Neutrophil (primary cell): ENCODE results near the gene STN1.

Experiments used
- H3K27ac ChIP-seq: fragments of 200-600 bp; sonication (generic); 2 replicates; pipeline ENCODE4 v1.5.1; 2016; ENCODE audit warnings: mild to moderate bottlenecking, moderate library complexity
- H3K27me3 ChIP-seq: fragments of 200-600 bp; sonication (generic); 2 replicates; pipeline ENCODE4 v1.6.0; 2016; ENCODE audit warnings: mild to moderate bottlenecking
- H3K36me3 ChIP-seq: fragments of 200-600 bp; sonication (generic); 2 replicates; pipeline ENCODE4 v1.5.1; 2017
- H3K4me1 ChIP-seq, 2 experiments: fragments of 200-600 bp in 1 of 2; sonication (generic) in 1 of 2; 1 replicate in 1 of 2; 2 replicates in 1 of 2; pipeline versions ENCODE4 v1.5.1 to v1.6.1; 2013 to 2016; ENCODE audit warnings: low read depth in 1 of 2, low read length in 1 of 2, mild to moderate bottlenecking in 1 of 2, moderate library complexity in 1 of 2; ENCODE audit not compliant: control insufficient read depth in 1 of 2, insufficient read depth in 1 of 2
- H3K4me3 ChIP-seq, 2 experiments: fragments of 200-600 bp in 1 of 2; sonication (generic) in 1 of 2; 1 replicate in 1 of 2; 2 replicates in 1 of 2; pipeline ENCODE4 v1.5.1; 2013 to 2016; ENCODE audit warnings: low read depth in 1 of 2, low read length in 1 of 2, mild to moderate bottlenecking in 1 of 2, moderate library complexity in 1 of 2
- H3K9me3 ChIP-seq: fragments of 200-600 bp; sonication (generic); 2 replicates; pipeline ENCODE4 v1.5.1; 2016
- TF ChIP-seq, protein P1 (sequence below): fragments of 200-600 bp; sonication (generic); IDR thresholded peaks from 2 replicates; pipeline ENCODE4 v1.5.1; 2016; ENCODE audit warnings: antibody characterized with exemption

Gene STN1

DNA sequence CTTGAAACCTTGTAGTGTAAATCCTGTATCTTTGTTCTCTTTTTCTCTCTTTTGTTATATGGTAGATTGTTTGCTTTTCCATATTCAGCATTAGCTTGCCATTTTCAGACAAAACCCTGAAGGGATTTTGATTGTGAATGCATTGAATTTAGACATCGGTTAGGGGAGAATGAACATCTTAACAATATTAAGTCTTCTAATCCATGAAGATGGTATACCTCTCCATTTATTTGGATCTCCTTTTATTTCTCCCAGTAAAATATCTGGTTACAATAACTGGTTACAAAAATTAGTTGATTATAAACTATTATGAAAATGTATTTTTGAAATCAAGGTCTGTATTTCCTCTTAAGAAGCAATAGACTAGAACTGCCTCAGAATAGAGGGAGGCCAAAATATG is 36.6 kb upstream of the STN1 start:
- no peaks in the 10 kb centered on the region for H3K9me3 ChIP-seq
- TF ChIP-seq, protein P1, sequence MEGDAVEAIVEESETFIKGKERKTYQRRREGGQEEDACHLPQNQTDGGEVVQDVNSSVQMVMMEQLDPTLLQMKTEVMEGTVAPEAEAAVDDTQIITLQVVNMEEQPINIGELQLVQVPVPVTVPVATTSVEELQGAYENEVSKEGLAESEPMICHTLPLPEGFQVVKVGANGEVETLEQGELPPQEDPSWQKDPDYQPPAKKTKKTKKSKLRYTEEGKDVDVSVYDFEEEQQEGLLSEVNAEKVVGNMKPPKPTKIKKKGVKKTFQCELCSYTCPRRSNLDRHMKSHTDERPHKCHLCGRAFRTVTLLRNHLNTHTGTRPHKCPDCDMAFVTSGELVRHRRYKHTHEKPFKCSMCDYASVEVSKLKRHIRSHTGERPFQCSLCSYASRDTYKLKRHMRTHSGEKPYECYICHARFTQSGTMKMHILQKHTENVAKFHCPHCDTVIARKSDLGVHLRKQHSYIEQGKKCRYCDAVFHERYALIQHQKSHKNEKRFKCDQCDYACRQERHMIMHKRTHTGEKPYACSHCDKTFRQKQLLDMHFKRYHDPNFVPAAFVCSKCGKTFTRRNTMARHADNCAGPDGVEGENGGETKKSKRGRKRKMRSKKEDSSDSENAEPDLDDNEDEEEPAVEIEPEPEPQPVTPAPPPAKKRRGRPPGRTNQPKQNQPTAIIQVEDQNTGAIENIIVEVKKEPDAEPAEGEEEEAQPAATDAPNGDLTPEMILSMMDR, result no peak
- H3K27ac ChIP-seq, result no peak overlapping the region
- H3K4me3 ChIP-seq, result no peak overlapping the region
- no peaks in the 10 kb centered on the region for H3K4me1 ChIP-seq
- H3K27me3 ChIP-seq, result no peaks in the 10 kb centered on the region
- no peaks in the 10 kb centered on the region for H3K36me3 ChIP-seq

DNA sequence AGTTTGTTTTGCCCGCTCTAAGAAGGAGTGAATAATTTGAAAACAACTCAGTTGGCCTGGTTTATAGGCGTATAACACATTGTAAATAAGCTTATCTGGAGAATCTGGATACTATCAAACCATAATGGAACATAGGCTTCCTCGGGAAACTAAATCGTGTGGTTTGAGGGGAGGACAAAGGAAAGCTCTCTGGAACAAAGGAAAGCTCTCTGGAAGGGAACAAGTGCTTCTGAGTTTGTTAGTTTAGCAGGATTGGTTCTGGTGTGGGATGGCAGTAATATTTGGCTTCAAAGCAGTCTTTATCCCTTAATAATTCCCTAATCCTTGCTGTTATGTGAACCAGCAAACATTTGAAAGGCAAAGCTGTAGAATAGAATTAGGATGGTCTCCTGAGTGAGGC is 34.0 kb upstream of the STN1 start:
- Histone ChIP-seq H3K4me3 (no peak overlapping the region), H3K27me3 (no peaks in the 10 kb centered on the region), H3K9me3 (no peaks in the 10 kb centered on the region), H3K27ac (no peak overlapping the region), H3K36me3 (no peaks in the 10 kb centered on the region), H3K4me1 (no peaks in the 10 kb centered on the region)
- TF ChIP-seq, protein P1, result no peak

DNA sequence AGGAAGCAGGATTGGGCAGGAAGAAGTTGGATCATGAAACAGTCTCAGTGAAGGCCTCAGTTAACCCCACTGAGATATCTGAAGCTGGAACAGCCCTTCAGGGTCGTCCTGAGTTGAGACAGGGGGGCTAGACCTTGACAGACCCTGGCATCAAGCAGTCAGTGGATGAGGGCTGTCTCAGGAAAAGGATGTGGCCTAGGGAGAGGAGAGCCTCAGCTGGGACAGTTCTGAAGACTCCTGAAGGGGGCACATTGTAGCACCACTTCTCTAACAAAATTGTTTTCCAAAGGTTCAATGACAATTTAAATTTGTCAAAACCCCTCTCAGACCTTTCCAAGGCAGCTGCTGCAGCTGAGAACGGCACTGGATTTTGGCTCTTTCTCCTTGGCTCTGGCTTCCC is 33.2 kb upstream of the STN1 start:
- no peak overlapping the region for H3K27ac ChIP-seq
- H3K36me3 ChIP-seq, result no peaks in the 10 kb centered on the region
- H3K9me3 ChIP-seq, result no peaks in the 10 kb centered on the region
- no peak overlapping the region for H3K4me3 ChIP-seq
- H3K4me1 ChIP-seq, result no peaks in the 10 kb centered on the region
- H3K27me3 ChIP-seq, result no peaks in the 10 kb centered on the region
- TF ChIP-seq, protein P1, result no peak

DNA sequence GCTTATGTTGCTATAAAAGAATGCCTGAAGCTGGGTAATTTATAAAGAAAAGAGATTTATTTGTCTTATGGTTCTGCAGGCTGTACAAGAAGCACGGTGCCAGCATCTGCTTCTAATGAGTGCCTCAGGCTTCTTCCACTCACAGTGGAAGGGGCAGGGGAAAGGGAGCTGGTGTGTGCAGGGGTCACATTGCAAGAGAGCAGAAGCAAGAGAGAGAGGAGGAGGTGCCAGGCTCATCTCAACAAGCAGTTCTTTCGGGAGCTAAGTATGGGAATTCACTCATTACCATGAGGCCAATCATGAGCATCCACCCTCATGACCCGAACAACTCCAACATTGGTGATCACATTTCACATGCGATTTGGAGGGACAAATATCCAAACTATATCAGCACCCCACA is 31.7 kb upstream of the STN1 start:
- no peak overlapping the region for H3K27ac ChIP-seq
- no peaks in the 10 kb centered on the region for H3K4me1 ChIP-seq
- no peaks in the 10 kb centered on the region for H3K36me3 ChIP-seq
- no peaks in the 10 kb centered on the region for H3K9me3 ChIP-seq
- TF ChIP-seq, protein P1, result no peak
- no peak overlapping the region for H3K4me3 ChIP-seq
- H3K27me3 ChIP-seq, result no peaks in the 10 kb centered on the region

DNA sequence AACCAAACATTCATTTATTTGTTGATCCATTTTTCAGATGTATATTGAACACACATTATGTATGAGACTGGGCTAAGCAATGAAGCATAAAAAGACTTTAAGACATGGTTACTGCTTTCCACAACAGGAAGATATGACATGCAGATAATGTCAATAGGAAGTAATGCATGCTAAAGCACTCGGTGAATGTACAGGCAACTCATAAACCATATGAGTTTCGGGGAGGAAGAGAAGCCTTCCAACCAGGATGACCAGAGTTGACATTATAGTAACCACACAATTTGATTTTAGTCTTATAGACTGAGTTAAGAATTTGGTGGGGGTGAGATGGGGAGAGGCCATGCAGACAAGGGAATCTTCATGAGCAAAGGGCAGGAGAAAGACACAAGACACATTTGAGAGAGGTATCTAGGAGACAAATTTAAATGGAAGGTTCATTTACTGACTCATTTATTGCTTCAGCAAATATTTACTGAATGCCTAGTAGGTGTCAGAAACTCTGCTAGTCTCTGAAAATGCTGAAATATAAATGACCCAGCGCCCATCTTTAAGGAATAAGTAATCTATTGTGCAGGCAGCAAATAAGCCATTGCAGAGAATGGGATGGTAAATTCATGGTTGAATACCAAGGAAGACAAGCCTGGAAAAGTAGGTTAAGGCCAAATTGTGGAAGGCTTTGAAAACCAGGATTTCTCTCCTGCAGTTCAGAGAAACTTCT is 30.0 kb upstream of the STN1 start:
- H3K27me3 ChIP-seq, result no peaks in the 10 kb centered on the region

More for the DNA sequence above, 30.0 kb upstream of the STN1 start:
- TF ChIP-seq, protein P1, result no peak
- Histone ChIP-seq H3K4me3 (no peak overlapping the region), H3K36me3 (no peaks in the 10 kb centered on the region), H3K9me3 (no peaks in the 10 kb centered on the region), H3K27ac (no peak overlapping the region), H3K4me1 (no peaks in the 10 kb centered on the region)
